Fibroblast of skin of abdomen (primary cell): Measurements from ENCODE around the gene SPTLC2.
A peak's percentile ranks its signal among the peaks of the same experiment; 100 is the strongest.
"Not testable (repeated sequence)": the region's sequence is repeated elsewhere in the genome, so short reads cannot be mapped to it uniquely, and the experiment has no call there.

Experiments used
- DNase-seq: peaks from one replicate; pipeline ENCODE4 v3.0.0-alpha.2; 2013

Gene SPTLC2

DNA sequence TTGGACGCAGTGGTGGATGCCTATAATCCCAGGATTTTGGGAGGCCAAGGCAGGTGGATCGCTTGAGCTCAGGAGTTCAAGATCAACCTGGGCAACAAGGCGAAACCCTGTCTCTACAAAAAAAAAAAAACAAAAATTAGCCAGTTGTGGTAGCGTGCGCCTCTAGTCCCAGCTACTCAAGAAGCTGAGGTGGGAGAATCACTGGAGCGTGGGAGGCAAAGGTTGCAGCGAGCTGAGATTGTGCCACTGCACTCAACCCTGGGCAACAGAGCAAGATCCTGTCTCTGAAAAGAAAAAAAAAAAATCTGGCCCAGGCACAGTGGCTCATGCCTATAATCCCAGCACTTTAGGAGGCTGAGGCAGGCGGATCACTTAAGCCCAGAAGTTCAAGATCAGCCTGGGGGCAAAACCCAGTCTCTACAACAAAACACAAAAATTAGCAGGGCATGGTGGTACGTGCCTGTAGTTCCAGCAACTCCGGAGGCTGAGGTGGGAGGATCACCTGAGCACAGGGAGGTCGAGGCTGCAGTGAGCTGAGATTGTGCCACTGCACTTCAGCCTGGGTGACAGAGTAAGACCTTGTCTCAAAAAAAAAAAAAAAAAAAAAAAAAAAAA, 27.9 kb downstream of the SPTLC2 start:
- DNase-seq = not testable (repeated sequence)

DNA sequence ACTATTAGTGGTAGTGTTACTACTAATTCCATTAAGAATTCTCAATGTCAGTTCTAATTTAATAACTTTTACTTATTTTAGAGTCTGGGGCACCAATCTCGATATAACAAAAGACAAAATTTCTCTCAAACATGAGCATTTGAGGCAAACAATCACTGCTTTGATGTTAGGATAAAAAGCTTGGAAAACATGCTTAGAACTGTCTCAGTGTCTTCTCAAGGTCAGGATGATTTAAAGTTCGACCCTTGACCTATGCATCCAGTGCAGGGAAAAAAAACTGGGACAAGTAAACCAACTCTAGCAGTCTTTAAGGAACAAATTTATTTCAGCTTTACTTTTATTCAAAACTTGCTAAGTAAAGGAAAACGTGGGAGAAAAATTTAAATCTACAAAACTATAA, 31.1 kb downstream of the SPTLC2 start:
- no peak for DNase-seq

DNA sequence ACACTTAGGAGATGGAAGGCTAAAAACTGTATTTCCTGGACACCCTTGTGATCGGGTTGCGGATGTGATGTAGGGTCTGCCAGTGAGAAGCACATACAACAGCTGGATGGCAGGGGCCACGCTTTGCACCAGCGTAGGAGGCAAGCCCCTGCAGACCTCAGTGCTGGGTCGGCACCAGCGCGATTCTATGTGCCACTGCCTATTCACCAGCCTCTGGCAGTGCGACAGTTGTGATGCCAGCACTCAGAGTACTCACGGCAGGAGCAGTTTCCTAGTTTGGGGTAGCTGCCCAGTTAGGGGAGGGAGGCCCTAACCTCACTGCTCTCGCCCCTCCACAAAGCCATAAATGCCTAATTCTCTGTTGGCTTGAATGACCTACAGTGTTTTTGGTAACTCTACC, 31.6 kb downstream of the SPTLC2 start:
- no peak for DNase-seq

DNA sequence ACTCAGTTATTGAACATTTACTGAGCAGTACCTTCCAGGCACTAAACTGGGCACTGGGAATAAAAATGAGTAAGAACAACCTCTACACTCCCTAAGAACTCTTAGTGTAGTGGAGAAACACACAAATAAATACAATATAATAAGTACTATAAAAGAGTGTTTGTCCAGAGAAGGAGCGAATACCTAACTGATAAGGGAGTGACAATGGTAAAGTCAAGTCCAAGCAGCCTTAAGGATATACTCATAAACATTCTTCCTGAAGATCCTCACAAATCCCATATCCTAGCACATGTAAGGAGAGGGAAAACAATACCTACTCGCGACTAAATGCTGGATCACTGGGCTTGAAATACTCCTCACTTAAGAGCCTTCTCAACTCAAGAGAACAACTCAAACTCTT, 32.8 kb downstream of the SPTLC2 start:
- no peak for DNase-seq

DNA sequence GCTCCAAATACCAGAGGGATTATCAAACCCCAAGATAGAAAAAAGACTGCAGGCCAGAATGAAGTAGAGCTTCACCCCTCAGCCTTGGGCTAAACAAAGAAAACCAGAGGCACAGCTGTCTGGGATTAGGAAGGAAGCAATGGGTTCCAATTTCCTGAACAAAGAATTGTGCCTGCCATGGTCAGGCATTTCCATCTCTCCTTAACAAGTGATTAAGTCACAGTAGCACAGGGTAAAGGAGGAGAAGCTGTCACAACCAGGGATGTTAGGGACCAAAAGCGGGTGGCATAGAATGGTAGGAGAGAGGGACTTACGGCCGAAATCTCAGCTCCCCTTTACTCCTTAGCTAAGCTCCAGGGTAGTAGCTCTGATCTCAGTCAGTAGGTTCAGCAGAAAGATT, 33.9 kb downstream of the SPTLC2 start:
- no peak for DNase-seq

DNA sequence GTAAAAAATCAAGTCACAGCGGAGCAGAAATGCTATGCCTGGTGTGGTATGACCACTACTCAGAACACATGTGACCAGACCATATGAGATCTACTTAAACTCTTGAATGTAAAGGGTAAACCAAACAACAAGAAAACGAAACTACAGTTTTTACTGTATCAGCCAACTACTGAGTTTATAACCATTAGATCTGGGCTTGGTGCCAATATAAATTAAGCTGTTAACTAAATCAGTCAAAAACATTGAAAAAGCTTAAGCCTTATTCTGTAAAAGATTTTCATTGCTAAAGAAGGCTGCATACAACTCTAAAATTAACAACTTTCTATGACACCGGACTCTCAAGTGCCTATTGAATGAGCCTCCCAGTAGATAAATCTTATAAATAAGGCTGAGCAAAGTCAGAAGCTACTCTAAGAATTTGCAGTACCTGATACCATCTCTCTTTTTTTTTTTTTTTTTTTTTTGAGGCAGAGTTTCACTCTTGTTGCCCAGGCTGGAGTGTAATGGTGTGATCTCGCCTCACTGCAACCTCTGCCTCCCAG, 35.4 kb downstream of the SPTLC2 start:
- DNase-seq = peak; percentile 81

DNA sequence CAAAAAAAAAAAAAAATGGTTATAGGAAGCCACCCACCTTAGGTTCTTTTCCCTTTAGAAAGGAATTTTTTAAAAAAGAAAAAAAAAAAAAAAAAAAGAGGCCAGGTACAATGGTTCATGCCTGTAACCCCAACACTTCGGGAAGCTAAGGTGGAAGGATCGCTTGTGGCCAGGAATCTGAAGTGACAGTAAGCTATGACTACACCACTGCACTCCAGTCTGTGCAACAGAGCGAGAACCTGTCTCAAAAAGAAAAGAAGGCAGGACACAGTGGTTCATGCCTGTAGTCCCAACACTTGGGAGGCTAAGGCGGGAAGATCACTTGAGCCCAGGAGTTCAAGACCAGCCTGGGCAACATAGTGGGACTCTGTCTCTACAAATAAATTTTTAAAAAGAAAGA, 36.0 kb downstream of the SPTLC2 start:
- DNase-seq = no peak

DNA sequence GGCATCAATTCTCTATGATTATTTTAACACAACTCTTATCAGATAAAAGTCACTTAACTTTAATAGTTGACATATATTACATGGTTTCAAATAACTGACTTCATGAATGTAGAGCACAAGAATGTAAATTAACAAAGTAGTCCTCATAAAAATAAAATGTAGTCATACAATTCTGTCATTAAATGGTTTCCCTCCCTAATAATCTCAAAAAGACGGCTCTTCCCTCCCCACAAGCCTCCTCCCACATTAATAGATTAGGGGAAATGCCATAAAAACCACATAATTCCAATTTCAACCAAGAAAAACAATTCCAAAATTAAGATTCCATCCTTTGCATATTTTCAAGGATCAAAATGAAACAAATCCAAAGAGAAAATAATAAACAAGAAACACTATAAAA, 36.7 kb downstream of the SPTLC2 start:
- peak; percentile 42 for DNase-seq

DNA sequence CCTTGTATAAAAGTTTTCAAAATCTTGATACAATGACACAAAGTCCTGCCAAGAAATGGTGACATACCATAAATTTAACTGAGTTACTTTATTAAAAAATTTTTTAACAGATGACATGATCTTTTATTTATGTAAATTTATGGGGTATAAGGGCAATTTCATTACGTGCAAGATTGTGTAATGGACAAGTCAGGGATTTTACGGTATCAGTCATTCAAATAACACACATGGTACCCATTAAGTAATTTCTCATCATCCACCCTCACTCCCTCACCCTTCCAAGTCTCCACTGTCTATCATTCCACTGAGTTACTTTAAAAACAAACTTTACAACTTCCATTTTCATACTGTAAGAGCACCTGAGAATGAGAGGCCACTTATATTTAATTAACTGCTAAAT, 37.4 kb downstream of the SPTLC2 start:
- DNase-seq = peak; percentile 76

DNA sequence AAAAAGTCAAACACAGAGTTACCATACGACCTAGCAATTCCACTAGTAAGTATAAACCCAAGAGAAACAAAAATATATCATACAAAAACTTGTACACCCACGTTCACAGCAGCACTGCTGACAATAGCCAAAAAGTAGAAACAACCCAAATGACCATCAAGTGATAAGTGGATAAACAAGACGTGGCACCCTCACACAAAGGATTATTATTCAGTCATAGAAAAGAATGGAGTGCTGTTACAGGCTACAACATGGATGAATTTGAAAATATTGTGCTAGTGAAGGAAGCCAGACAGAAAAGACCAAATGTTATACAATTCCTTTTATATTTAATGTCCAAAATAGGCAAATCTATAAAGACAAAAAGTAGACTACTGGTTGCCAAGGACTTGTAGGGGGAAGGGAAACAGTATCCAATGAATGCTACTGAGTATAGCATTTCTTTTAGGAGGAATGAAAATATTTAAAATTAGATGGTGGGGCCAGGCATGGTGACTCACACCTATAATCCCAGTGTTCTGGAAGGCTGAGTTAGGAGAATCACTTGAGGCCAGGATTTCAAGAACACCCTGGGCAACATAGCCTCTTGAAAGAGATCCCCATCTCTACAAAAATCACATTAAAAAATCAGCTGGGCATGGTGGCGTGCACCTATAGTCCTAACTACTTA, 41.9 kb downstream of the SPTLC2 start:
- peak; percentile 44 for DNase-seq

DNA sequence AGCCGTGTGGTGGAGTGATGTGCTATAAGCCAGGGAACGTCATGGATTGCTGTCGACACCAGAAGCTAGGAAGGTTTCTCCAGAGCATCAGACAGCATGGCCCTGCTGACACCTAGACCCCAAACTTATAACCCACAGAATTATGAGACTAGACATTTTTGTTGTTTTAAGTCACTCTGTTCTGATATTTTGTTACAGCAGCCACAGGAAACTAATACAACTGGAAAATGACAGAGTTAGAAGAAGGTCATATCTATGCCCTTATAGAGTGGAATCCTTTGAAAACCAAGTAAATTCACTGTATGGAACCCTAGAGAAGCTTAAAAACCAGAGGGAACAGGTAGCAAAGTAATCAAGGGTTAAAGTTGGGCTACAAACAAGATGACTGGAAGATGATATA, 42.5 kb downstream of the SPTLC2 start:
- DNase-seq = no peak

DNA sequence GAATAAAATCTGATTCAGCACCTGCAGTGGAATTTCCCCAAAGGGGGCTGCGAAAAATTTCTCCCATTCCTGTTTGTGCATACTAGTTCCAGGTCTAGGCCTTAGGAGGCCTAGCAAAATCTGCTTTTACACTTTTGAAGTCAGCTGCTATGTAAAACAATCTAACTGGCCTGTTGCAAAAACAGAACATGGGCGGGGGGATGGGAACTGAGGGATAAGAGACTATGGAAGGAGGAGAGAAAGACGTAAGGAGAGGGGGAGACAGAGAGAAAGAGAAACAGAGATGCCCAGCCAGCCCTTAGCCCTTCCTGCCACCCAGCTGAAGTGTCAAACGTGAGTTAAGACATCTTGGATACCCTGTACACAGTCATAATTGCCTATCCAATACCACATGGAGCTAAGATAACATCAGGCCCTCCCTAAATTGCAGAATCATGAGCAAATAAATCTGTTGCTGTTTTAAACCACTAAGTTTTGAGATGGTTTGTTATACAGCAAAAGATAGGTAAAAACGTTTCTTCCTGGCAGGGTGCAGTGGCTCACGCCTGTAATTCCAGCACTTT, 45.6 kb downstream of the SPTLC2 start:
- no peak for DNase-seq

DNA sequence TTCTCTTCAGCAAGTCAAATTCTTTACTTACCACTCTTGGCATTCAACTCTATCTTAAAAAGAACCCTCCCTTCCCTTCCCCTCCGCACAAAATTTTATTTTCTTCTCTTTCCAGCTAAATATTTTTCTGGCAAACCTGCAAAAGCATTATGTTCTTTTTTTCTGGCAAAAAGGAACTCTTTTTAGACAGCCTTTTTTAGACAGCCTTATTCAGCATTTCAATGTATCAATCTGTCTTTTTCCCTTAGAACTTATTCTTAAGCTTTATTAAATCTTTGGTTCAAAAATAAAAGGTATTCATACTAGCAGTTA, 50.5 kb downstream of the SPTLC2 start:
- DNase-seq = no peak

DNA sequence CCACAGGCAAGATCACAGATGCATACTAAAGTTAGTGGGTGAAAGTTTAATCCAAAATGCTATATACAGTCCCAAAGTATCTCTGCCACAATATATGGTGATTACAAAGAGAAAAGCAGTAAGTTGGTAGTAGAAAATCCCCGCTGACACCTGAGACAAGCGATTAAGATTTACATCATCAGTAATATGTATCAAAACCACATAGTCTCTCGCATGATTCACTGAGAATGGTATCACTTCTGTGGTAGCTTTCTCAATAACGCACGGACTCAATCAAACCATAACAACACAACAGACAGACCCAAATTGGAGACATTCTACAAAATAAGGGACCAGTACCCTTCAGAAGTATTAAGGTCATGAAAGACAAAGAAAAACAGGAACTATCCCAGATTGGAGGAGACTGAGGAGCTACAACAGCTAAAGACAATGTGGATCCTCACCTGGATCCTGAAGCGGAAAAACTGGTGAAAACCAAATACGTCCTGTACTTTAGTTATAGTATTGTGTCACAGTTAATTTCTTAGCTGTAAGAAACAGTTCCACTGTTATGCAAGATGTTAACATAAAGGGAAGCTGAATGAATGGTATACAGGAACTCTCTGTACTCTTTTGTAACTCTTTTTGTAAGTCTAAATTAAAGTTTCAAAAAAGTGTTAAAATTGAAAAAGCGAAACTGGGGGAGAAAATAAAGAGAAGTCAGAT, 51.0 kb downstream of the SPTLC2 start:
- peak; percentile 44 for DNase-seq

DNA sequence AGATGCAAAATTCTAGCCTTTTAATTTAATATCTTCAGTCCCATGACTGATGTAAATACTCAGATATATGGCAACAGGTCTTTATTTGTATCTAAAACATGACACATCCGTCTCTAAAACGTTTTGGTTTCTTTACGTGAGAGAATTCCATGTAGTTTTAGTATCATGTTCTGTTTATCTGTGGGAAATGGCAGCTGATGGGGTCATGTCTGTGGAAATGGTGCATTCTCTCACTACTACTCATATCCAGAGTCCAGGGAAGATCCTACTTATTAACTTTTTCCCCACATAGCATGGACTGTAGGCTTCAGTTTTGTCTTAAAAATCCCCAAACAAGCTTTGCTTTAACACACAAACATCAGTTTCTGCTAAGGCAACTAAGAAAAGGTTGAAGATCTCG, 53.8 kb downstream of the SPTLC2 start:
- DNase-seq = peak; percentile 67

DNA sequence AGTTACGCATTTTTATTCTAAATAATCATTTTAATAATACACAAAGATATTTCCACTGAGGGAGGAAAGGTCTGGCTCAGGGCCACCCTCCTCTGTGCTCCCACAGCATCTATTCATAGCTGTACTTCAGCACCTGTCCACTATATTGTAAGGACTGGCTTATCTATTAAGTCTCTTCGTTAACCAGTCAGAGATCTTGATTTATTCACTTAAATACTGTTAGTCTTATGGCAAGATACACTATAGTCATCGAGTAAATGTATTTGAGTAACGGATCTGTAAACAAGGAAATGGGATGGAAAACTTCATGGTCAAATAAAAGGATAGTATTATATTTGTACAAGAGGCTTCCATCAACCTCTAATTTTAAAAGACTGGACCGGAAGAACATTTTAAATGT, 54.6 kb downstream of the SPTLC2 start:
- no peak for DNase-seq

DNA sequence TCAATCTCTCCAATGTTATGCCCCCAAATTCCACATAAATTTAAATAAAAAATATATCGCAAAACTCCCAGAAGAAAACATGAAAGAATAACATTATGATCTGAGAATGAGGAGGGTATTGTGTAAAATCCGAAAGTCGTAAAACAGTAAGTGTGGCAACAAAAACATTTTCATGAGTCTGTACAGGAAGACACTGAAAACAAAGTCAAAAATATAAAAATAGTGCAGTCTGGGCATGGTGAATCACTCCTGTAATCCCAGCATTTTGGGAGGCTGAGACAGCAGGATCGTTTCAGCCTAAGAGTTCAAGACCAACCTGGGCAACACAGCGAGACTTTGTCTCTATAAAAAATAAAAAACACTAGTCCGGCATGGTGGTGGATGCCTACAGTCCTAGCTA, 57.1 kb downstream of the SPTLC2 start:
- no peak for DNase-seq

DNA sequence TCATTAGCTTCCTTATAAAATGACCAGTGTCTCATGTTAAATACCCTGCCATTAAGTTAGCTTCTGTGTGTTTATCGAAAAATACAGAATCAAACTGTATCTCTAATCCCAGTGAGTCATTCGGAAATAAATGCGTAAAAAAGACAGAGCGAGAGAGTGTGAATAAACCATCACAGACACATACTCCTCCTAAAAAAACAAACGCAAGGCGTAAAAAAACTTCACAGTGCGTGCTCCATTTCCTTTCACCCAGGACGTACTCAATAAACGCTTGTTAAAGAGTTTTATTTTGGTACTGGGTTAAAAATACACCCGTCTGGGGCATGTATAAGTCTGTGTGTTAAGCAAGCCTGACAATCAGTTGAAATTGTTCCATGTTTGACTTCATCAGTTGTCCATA, 59.0 kb downstream of the SPTLC2 start:
- no peak for DNase-seq

DNA sequence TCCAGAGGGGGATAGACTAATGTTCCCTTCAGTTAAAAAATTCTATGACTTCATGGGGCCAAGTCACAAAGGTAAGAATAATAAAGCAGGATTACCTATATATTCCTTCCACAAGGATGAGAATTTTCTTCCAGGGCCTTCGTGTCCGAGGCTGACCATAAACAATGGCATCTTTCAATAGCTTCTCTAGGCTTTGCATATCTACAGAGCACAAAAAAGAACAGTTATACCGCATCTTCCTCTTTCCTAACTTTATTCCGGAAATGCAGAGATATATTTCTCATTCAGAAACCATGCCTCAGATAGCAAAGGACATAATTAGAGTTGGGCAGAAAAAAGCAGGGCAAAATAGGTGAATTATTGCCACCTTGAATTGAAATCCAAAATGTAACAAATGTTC, 59.5 kb downstream of the SPTLC2 start:
- no peak for DNase-seq

DNA sequence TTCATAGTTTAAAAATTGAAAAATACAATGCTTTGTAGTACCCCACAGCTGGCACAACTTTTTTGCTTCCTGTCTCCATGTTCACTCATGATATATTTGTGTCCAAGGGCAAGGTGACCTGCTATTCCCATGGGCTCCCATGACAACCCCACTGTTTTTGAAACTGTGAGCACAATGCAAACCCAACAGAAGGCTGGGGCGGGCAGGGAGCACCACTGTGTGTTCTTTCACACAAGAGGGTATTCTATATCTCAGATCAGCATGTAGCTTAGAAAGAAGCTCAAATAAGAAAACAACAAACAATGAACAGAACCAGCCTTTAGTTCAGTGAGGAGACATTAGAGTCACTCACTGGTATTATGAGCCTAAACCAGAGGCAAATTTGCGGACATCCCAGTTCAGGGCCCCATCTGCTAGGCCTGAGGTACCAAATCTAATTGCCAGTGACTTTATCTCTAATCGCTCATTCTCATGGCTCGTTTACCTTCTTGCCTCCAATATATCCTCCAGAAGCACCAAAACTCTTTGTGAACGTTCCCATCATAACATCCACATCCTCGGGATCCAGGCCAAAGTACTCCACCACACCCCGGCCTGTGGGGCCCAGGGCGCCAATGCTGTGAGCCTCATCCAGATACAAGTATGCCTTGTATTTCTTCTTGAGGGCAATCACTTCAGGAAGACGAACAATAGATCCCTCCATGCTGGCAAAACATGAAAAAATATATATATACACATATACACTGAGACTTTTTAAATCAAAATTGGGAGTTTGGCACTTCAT, 61.4 kb downstream of the SPTLC2 start:
- DNase-seq = no peak

DNA sequence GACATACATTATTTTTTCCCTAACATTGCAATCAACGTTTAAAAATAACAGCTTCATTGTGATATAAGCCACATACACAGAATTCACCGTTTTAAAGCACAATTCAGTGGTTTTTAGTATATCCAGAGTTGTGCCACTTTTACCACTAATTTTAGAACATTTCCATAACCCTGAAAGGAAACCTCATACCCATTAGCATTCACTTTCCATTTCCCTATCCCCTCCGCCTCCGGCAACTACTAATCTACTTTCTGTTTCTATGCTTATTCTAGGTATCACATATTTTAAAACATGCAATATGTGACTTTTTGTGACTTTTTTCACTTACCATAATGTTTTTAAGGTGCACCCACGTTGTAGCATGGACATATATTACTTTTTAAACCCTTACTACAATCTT, 62.2 kb downstream of the SPTLC2 start:
- no peak for DNase-seq

DNA sequence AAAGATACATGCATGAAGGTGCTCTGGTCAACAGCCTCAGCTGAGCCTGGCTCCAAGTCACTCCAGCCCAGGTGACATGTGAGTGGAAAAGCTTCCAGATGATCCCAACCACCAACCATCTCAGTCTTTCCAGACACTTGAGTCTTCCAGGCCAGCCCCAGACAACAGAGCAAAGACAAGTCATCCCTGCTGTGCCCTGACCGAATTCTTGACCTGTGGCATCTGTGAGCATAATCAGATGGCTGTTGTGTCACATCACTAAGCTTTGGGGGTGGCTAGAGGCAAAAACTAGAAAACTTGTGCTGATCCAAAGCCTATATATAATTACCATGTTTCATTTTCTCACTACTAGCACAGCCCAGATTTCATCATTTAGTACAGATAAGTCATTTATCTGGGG, 67.0 kb downstream of the SPTLC2 start:
- DNase-seq = no peak
